Measurements from ENCODE around the gene BCL2L11. TPM values are rescaled to one million over a fixed set of nuclear protein-coding genes. Genes with fewer than 3 reads are reported as not detected.

Gene BCL2L11
- total and polyA plus RNA-seq, 2 experiments from 2014 or later = 9.1 to 32.9 TPM

- DNase-seq (ENCODE audit: low read depth in 1 of 2, low spot score in 1 of 2) = no peak
- no peaks in the 10 kb centered on the region for H3K4me1 ChIP-seq (ENCODE audit: low read depth)
- H3K27ac ChIP-seq = no peak overlapping the region
- H3K4me3 ChIP-seq = no peak overlapping the region
- H3K36me3 ChIP-seq = no peaks in the 10 kb centered on the region
- no peaks in the 10 kb centered on the region for H3K9me3 ChIP-seq (ENCODE audit: low read depth)
- H3K27me3 ChIP-seq = no peaks in the 10 kb centered on the region
- no peak for TF ChIP-seq CTCF (IDR thresholded peaks at IDR 0.05; ENCODE audit: low read depth, low read length)
Measured at GRCh38 chr2:111199840-111200239, 79.1 kb downstream of the BCL2L11 start.

- no peak for TF ChIP-seq CTCF (IDR thresholded peaks at IDR 0.05; ENCODE audit: low read depth, low read length)
- Histone ChIP-seq H3K27me3 (no peaks in the 10 kb centered on the region), H3K9me3 (ENCODE audit: low read depth) (no peaks in the 10 kb centered on the region), H3K4me3 (no peak overlapping the region), H3K4me1 (ENCODE audit: low read depth) (no peaks in the 10 kb centered on the region), H3K27ac (no peak overlapping the region), H3K36me3 (no peaks in the 10 kb centered on the region)
- no peak for DNase-seq (ENCODE audit: low read depth in 1 of 2, low spot score in 1 of 2)
Measured at GRCh38 chr2:111200333-111200881, 79.7 kb downstream of the BCL2L11 start.

GRCh38 chr2:111201214-111201613 is 80.5 kb downstream of the BCL2L11 start:
- no peaks in the 10 kb centered on the region for H3K9me3 ChIP-seq (ENCODE audit: low read depth)
- no peak for TF ChIP-seq CTCF (IDR thresholded peaks at IDR 0.05; ENCODE audit: low read depth, low read length)
- no peaks in the 10 kb centered on the region for H3K4me1 ChIP-seq (ENCODE audit: low read depth)
- no peak overlapping the region for H3K4me3 ChIP-seq
- H3K27me3 ChIP-seq = no peaks in the 10 kb centered on the region
- no peaks in the 10 kb centered on the region for H3K36me3 ChIP-seq
- no peak overlapping the region for H3K27ac ChIP-seq
- DNase-seq (ENCODE audit: low read depth in 1 of 2, low spot score in 1 of 2) = no peak

- H3K9me3 ChIP-seq (ENCODE audit: low read depth) = no peaks in the 10 kb centered on the region
- peak in 1 of 2 donors; percentile 60 for DNase-seq (ENCODE audit: low read depth in 1 of 2, low spot score in 1 of 2)
- no peak overlapping the region for H3K4me3 ChIP-seq
- H3K27me3 ChIP-seq = no peaks in the 10 kb centered on the region
- H3K4me1 ChIP-seq (ENCODE audit: low read depth) = no peaks in the 10 kb centered on the region
- TF ChIP-seq CTCF (IDR thresholded peaks at IDR 0.05; ENCODE audit: low read depth, low read length) = no peak
- H3K27ac ChIP-seq = no peak overlapping the region
- no peaks in the 10 kb centered on the region for H3K36me3 ChIP-seq
Measured at GRCh38 chr2:111202266-111203040, 81.7 kb downstream of the BCL2L11 start.

- TF ChIP-seq CTCF (IDR thresholded peaks at IDR 0.05; ENCODE audit: low read depth, low read length) = no peak
- Histone ChIP-seq H3K9me3 (ENCODE audit: low read depth) (no peaks in the 10 kb centered on the region), H3K4me3 (no peak overlapping the region), H3K4me1 (ENCODE audit: low read depth) (no peaks in the 10 kb centered on the region), H3K36me3 (no peaks in the 10 kb centered on the region), H3K27me3 (no peaks in the 10 kb centered on the region), H3K27ac (no peak overlapping the region)
- DNase-seq (ENCODE audit: low read depth in 1 of 2, low spot score in 1 of 2) = no peak
Measured at GRCh38 chr2:111204706-111205105, 84.0 kb downstream of the BCL2L11 start.

Measured in cardiac muscle cell (in vitro differentiated cells and primary cell).